Activated T-cell treated with anti-CD3 and anti-CD28 coated beads, Interleukin-2, amount 50 U/mL, for 72 hours (primary cell): ENCODE measurements around the gene CWF19L1. TPM values are rescaled to one million over a fixed set of nuclear protein-coding genes. Genes with fewer than 3 reads are reported as not detected.
A peak's percentile ranks its signal among the peaks of the same experiment; 100 is the strongest.

Experiments used
- ATAC-seq, 2 donors: fragments of 150-1000 bp; cut with Tn5 transposase; replicated peaks in 1 of 2; 2 replicates each; pipeline ENCODE4 v1.10.0; 2021; ENCODE audit warnings: moderate library complexity in 2 of 2, mild to moderate bottlenecking in 1 of 2
- DNase-seq, 2 donors: peaks; one replicate each; pipeline ENCODE4 v3.0.0; 2021 to 2022; ENCODE audit warnings: mixed read lengths in 1 of 2
- H3K27ac Mint-ChIP-seq: one replicate; pipeline ENCODE4 v1.8.0; 2022; ENCODE audit warnings: mild to moderate bottlenecking, moderate library complexity, mixed read lengths
- H3K27me3 Mint-ChIP-seq: one replicate; pipeline ENCODE4 v1.8.0; 2022; ENCODE audit warnings: low read depth, mixed read lengths
- H3K36me3 Mint-ChIP-seq, 2 donors: one replicate each; pipeline ENCODE4 v1.8.0; 2022; ENCODE audit warnings: mixed read lengths in 2 of 2, mild to moderate bottlenecking in 1 of 2; ENCODE audit not compliant: insufficient read depth in 2 of 2
- H3K4me1 Mint-ChIP-seq: one replicate; pipeline ENCODE4 v1.8.0; 2022; ENCODE audit warnings: low read depth, mixed read lengths
- H3K4me3 Mint-ChIP-seq, 2 donors: one replicate each; pipeline ENCODE4 v1.8.0; 2022; ENCODE audit warnings: mild to moderate bottlenecking in 2 of 2, mixed read lengths in 2 of 2, moderate library complexity in 2 of 2
- H3K9me3 Mint-ChIP-seq, 2 donors: one replicate each; pipeline ENCODE4 v1.8.0; 2022; ENCODE audit warnings: mixed read lengths in 2 of 2
- total RNA-seq, 2 donors: library from RNA; stranded (reverse); gene quantifications; one replicate each; pipeline ENCODE4 v1.2.3, GENCODE V29; 2022

Gene CWF19L1
- total RNA-seq, 2 donors from 2014 or later, result 54.4 to 73.1 TPM

- Mint-ChIP-seq H3K9me3 (no peaks in the 10 kb centered on the region), H3K36me3 (peaks cover 3 to 24% of the 10 kb centered on the region in 2 donors), H3K4me1 (no peaks in the 10 kb centered on the region), H3K27me3 (no peaks in the 10 kb centered on the region), H3K4me3 (no peak overlapping the region), H3K27ac (no peak overlapping the region)
- ATAC-seq (peak; percentile 24 to 65), DNase-seq (peak in 1 of 2 donors; percentile 10)
Observed at GRCh38 chr10:100238429-100238828, 29.0 kb downstream of the CWF19L1 start.

- DNase-seq, result no peak
- no peak for ATAC-seq
- Mint-ChIP-seq H3K27me3 (no peaks in the 10 kb centered on the region), H3K27ac (no peak overlapping the region), H3K4me1 (peaks cover 28% of the 10 kb centered on the region), H3K36me3 (peaks cover 9 to 12% of the 10 kb centered on the region in 2 donors), H3K4me3 (no peak overlapping the region), H3K9me3 (no peaks in the 10 kb centered on the region)
Observed at GRCh38 chr10:100232101-100232500, 35.3 kb downstream of the CWF19L1 start.

- no peak for ATAC-seq
- no peaks in the 10 kb centered on the region for H3K27me3 Mint-ChIP-seq
- H3K4me3 Mint-ChIP-seq, result peak overlapping the region; percentile 79 to 96
- peaks cover 9 to 16% of the 10 kb centered on the region in 2 donors for H3K36me3 Mint-ChIP-seq
- peak in 1 of 2 donors; percentile 8 for DNase-seq
- H3K9me3 Mint-ChIP-seq, result no peaks in the 10 kb centered on the region
- H3K4me1 Mint-ChIP-seq, result peaks cover 36% of the 10 kb centered on the region
- H3K27ac Mint-ChIP-seq, result peak overlapping the region; percentile 77
Observed at GRCh38 chr10:100229819-100230422, 37.5 kb downstream of the CWF19L1 start.

GRCh38 chr10:100223879-100224278 is 43.6 kb downstream of the CWF19L1 start:
- Mint-ChIP-seq H3K9me3 (no peaks in the 10 kb centered on the region), H3K27me3 (no peaks in the 10 kb centered on the region), H3K36me3 (peaks cover under 1 to 19% of the 10 kb centered on the region in 2 donors)

GRCh38 chr10:100222529-100222928 is 44.9 kb downstream of the CWF19L1 start:
- no peaks in the 10 kb centered on the region for H3K27me3 Mint-ChIP-seq
- no peak for DNase-seq
- ATAC-seq, result no peak

More at GRCh38 chr10:100223879-100224278, 43.6 kb downstream of the CWF19L1 start:
- DNase-seq (no peak), ATAC-seq (no peak)
- Mint-ChIP-seq H3K4me1 (peaks cover 22% of the 10 kb centered on the region), H3K4me3 (no peak overlapping the region), H3K27ac (no peak overlapping the region)

GRCh38 chr10:100216006-100216405 is 51.4 kb downstream of the CWF19L1 start:
- Mint-ChIP-seq H3K9me3 (no peaks in the 10 kb centered on the region), H3K36me3 (peaks cover 3 to 32% of the 10 kb centered on the region in 2 donors), H3K4me1 (no peaks in the 10 kb centered on the region), H3K27ac (no peak overlapping the region), H3K4me3 (no peak overlapping the region), H3K27me3 (no peaks in the 10 kb centered on the region)
- DNase-seq (no peak), ATAC-seq (no peak)

More at GRCh38 chr10:100222529-100222928, 44.9 kb downstream of the CWF19L1 start:
- Mint-ChIP-seq H3K9me3 (no peaks in the 10 kb centered on the region), H3K27ac (no peak overlapping the region), H3K4me1 (peaks cover 11% of the 10 kb centered on the region), H3K4me3 (no peak overlapping the region), H3K36me3 (peaks cover 0 to 20% of the 10 kb centered on the region in 2 donors)

GRCh38 chr10:100209303-100209702 is 58.1 kb downstream of the CWF19L1 start:
- H3K27me3 Mint-ChIP-seq, result no peaks in the 10 kb centered on the region
- DNase-seq, result no peak
- ATAC-seq, result no peak
- no peak overlapping the region for H3K27ac Mint-ChIP-seq
- H3K4me1 Mint-ChIP-seq, result no peaks in the 10 kb centered on the region
- H3K4me3 Mint-ChIP-seq, result no peak overlapping the region
- peaks cover 0 to 17% of the 10 kb centered on the region in 2 donors for H3K36me3 Mint-ChIP-seq
- H3K9me3 Mint-ChIP-seq, result no peaks in the 10 kb centered on the region

GRCh38 chr10:100208276-100208675 is 59.2 kb downstream of the CWF19L1 start:
- no peak overlapping the region for H3K27ac Mint-ChIP-seq
- no peak for DNase-seq
- no peaks in the 10 kb centered on the region for H3K9me3 Mint-ChIP-seq
- H3K27me3 Mint-ChIP-seq, result no peaks in the 10 kb centered on the region
- H3K4me1 Mint-ChIP-seq, result no peaks in the 10 kb centered on the region
- no peak for ATAC-seq
- H3K36me3 Mint-ChIP-seq, result peaks cover 2 to 17% of the 10 kb centered on the region in 2 donors
- no peak overlapping the region for H3K4me3 Mint-ChIP-seq

- peaks cover 4 to 22% of the 10 kb centered on the region in 2 donors for H3K36me3 Mint-ChIP-seq
- H3K4me3 Mint-ChIP-seq, result no peak overlapping the region
- no peaks in the 10 kb centered on the region for H3K4me1 Mint-ChIP-seq
- peak overlapping the region; percentile 77 for H3K27ac Mint-ChIP-seq
- ATAC-seq (no peak), DNase-seq (no peak)
- no peaks in the 10 kb centered on the region for H3K9me3 Mint-ChIP-seq
- no peaks in the 10 kb centered on the region for H3K27me3 Mint-ChIP-seq
Observed at GRCh38 chr10:100204370-100204769, 63.1 kb downstream of the CWF19L1 start.

- H3K9me3 Mint-ChIP-seq, result no peaks in the 10 kb centered on the region
- H3K27ac Mint-ChIP-seq, result no peak overlapping the region
- H3K27me3 Mint-ChIP-seq, result no peaks in the 10 kb centered on the region
- peaks cover 4 to 35% of the 10 kb centered on the region in 2 donors for H3K36me3 Mint-ChIP-seq
- H3K4me3 Mint-ChIP-seq, result no peak overlapping the region
- no peak for ATAC-seq
- DNase-seq, result no peak
- no peaks in the 10 kb centered on the region for H3K4me1 Mint-ChIP-seq
Observed at GRCh38 chr10:100201549-100201948, 65.9 kb downstream of the CWF19L1 start.

GRCh38 chr10:100194711-100195110 is 72.7 kb downstream of the CWF19L1 start:
- H3K27me3 Mint-ChIP-seq, result no peaks in the 10 kb centered on the region
- no peak overlapping the region for H3K27ac Mint-ChIP-seq
- no peaks in the 10 kb centered on the region for H3K9me3 Mint-ChIP-seq
- ATAC-seq (no peak), DNase-seq (no peak)
- peaks cover 9% of the 10 kb centered on the region for H3K4me1 Mint-ChIP-seq
- H3K36me3 Mint-ChIP-seq, result peaks cover 9 to 39% of the 10 kb centered on the region in 2 donors
- no peak overlapping the region for H3K4me3 Mint-ChIP-seq

GRCh38 chr10:100192350-100192749 is 75.1 kb downstream of the CWF19L1 start:
- no peak for ATAC-seq
- H3K27me3 Mint-ChIP-seq, result no peaks in the 10 kb centered on the region
- H3K36me3 Mint-ChIP-seq, result peaks cover 6 to 35% of the 10 kb centered on the region in 2 donors
- H3K4me3 Mint-ChIP-seq, result no peak overlapping the region
- H3K9me3 Mint-ChIP-seq, result no peaks in the 10 kb centered on the region
- H3K4me1 Mint-ChIP-seq, result peaks cover 25% of the 10 kb centered on the region
- DNase-seq, result no peak
- H3K27ac Mint-ChIP-seq, result no peak overlapping the region

GRCh38 chr10:100186253-100187212 is 80.9 kb downstream of the CWF19L1 start:
- DNase-seq (no peak), ATAC-seq (peak; percentile 72 to 79)
- peaks cover 12 to 33% of the 10 kb centered on the region in 2 donors for H3K36me3 Mint-ChIP-seq
- no peaks in the 10 kb centered on the region for H3K27me3 Mint-ChIP-seq
- H3K4me3 Mint-ChIP-seq, result peak overlapping the region; percentile 99
- H3K9me3 Mint-ChIP-seq, result no peaks in the 10 kb centered on the region
- peak overlapping the region; percentile 85 for H3K27ac Mint-ChIP-seq
- peaks cover 59% of the 10 kb centered on the region for H3K4me1 Mint-ChIP-seq
